GM18505 (cell line): ENCODE measurements around the gene AFF3.

Experiments used
- ATAC-seq: cut with Tn5 transposase; IDR thresholded peaks from one replicate; pipeline ENCODE4 v1.9.1; 2021; ENCODE audit not compliant: unreplicated experiment
- POLR2A ChIP-seq: IDR thresholded peaks from 4 replicates; pipeline ENCODE4 v1.6.1; 2011; ENCODE audit warnings: borderline replicate concordance; ENCODE audit not compliant: insufficient read depth, insufficient read length; ENCODE audit errors: extremely low read depth

Gene AFF3

GRCh38 chr2:99865818-99866676, 276.3 kb downstream of the AFF3 start:
- no peak for ATAC-seq
- no peak for TF ChIP-seq POLR2A

- ATAC-seq = no peak
- TF ChIP-seq POLR2A = no peak
Observed at GRCh38 chr2:99864561-99865553, 277.5 kb downstream of the AFF3 start.

- no peak for ATAC-seq
Observed at GRCh38 chr2:99863903-99864270, 278.5 kb downstream of the AFF3 start.

GRCh38 chr2:99863236-99863902, 279.0 kb downstream of the AFF3 start:
- ATAC-seq = no peak
- TF ChIP-seq POLR2A = no peak

More at GRCh38 chr2:99863903-99864270, 278.5 kb downstream of the AFF3 start:
- no peak for TF ChIP-seq POLR2A

GRCh38 chr2:99862566-99862965, 279.8 kb downstream of the AFF3 start:
- TF ChIP-seq POLR2A = no peak
- ATAC-seq = no peak

- no peak for ATAC-seq
- no peak for TF ChIP-seq POLR2A
Observed at GRCh38 chr2:99861376-99861760, 281.0 kb downstream of the AFF3 start.

GRCh38 chr2:99860720-99861375, 281.5 kb downstream of the AFF3 start:
- no peak for TF ChIP-seq POLR2A
- ATAC-seq = no peak

- TF ChIP-seq POLR2A = no peak
- no peak for ATAC-seq
Observed at GRCh38 chr2:99858951-99859596, 283.3 kb downstream of the AFF3 start.

GRCh38 chr2:99857867-99858444, 284.4 kb downstream of the AFF3 start:
- no peak for TF ChIP-seq POLR2A
- ATAC-seq = no peak

- no peak for TF ChIP-seq POLR2A
- ATAC-seq = no peak
Observed at GRCh38 chr2:99857372-99857771, 285.0 kb downstream of the AFF3 start.

GRCh38 chr2:99856119-99856518, 286.3 kb downstream of the AFF3 start:
- no peak for ATAC-seq
- TF ChIP-seq POLR2A = no peak

- ATAC-seq = no peak
- TF ChIP-seq POLR2A = no peak
Observed at GRCh38 chr2:99854236-99854852, 288.0 kb downstream of the AFF3 start.

GRCh38 chr2:99852956-99853355, 289.4 kb downstream of the AFF3 start:
- TF ChIP-seq POLR2A = no peak
- ATAC-seq = no peak
